ENCODE data around the gene LRMDA.

- TF ChIP-seq CTCF (optimal IDR thresholded peaks at IDR 0.05 in 1 of 3, IDR thresholded peaks at IDR 0.05 in 1 of 3, conservative IDR thresholded peaks at IDR 0.05 in 1 of 3; ENCODE audit: extremely low read depth in 1 of 3, insufficient read depth in 2 of 3, low read length in 3 of 3) (no peak), EZH2 (IDR thresholded peaks at IDR 0.05; ENCODE audit: low read length) (no peak)
Observed at GRCh38 chr10:75772153-75772887, 340.9 kb downstream of the LRMDA start.

Data from keratinocyte (primary cell).